Pancreas (tissue), 10 donors: ENCODE data around the gene SERPINI1. TPM values are rescaled to one million over a fixed set of nuclear protein-coding genes. Genes with fewer than 3 reads are reported as not detected.
A peak's percentile ranks its signal among the peaks of the same experiment; 100 is the strongest.

Experiments used
- ATAC-seq, 4 donors: fragments of 200-7000 bp; cut with Tn5 transposase; one replicate each; pipeline versions ENCODE4 v1.8.0 to v1.9.1; 2020; ENCODE audit warnings: mild to moderate bottlenecking in 4 of 4, moderate library complexity in 4 of 4
- DNase-seq, 6 donors: peaks; one replicate each; pipeline ENCODE4 v3.0.0-alpha.2; 2020
- FAIRE-seq: peaks from 2 replicates; lab custom pipeline; 2012; peaks lifted over from hg19 to GRCh38; lab: Jason Lieb, UNC
- H3K27ac ChIP-seq, 4 donors: fragments of 200-600 bp; sonication (generic); 1 replicate in 3 of 4; 2 replicates in 1 of 4; pipeline versions ENCODE4 v1.5.0 to v1.8.0; 2020
- H3K27me3 ChIP-seq, 4 donors: fragments of 200-600 bp; one replicate each; pipeline ENCODE4 v1.8.0; 2021
- H3K36me3 ChIP-seq, 3 donors: fragments of 200-600 bp; sonication (generic) in 1 of 3; one replicate each; pipeline versions ENCODE4 v1.5.0 to v1.8.0; 2020 to 2021
- H3K4me1 ChIP-seq, 3 donors: fragments of 200-600 bp; one replicate each; pipeline ENCODE4 v1.8.0; 2021
- H3K4me3 ChIP-seq, 4 donors: fragments of 200-600 bp; sonication (generic) in 2 of 4; one replicate each; pipeline versions ENCODE4 v1.5.0 to v1.8.0; 2020 to 2021
- H3K9me3 ChIP-seq, 4 donors: fragments of 200-600 bp; one replicate each; pipeline ENCODE4 v1.8.0; 2021
- CTCF ChIP-seq, 4 donors: fragments of 200-600 bp; sonication (generic) in 3 of 4; IDR thresholded peaks; one replicate each; pipeline versions ENCODE4 v1.5.0 to v1.8.0; 2021; ENCODE audit warnings: antibody characterized with exemption in 4 of 4
- WGBS, 2 donors: extraction: QIAGEN DNeasy Blood & Tissue Kit; methylation state at CpG; one replicate each; pipeline ENCODE4 v1.1.7; 2013; 5-methylcytosine and 5-hydroxymethylcytosine counted together
- intact Hi-C, 3 donors: fragments of 100-400 bp; cut with DNase I; formaldehyde crosslinking; loops; one replicate each; pipeline versions ENCODE4 v1.11.1 to v1.14.2; 2022
- polyA plus RNA-seq, 2 donors: library from polyadenylated mRNA; stranded (reverse); fragments of 200-250 nt; gene quantifications; one replicate each; pipeline ENCODE4 v1.2.3, GENCODE V29; 2013
- total RNA-seq, 6 donors: library from RNA; stranded (reverse); fragmentation: NEBNext Ultra II Directional in 4 of 6; extraction: Animal tissue kit (Norgen Biotek cat#: 25700) in 4 of 6; gene quantifications; one replicate each; pipeline versions ENCODE4 v1.2.1 to v1.2.4, GENCODE V29; 2021 to 2023
- donor health status: healthy with polysubstance abuse.
- donor health status: DM: no; HTN: no; CAD: no; lungs with moderate emphysema.
- donor health status: DM: no; HTN: no; CAD: no.
- donor health status: control.
- donor health status: control.
- donor health status: Bipolar disorder and iron deficiency.
- donor health status: DM: yes; HTN: yes; CAD: no.
- donor health status: DM: no; HTN: no; CAD: no.
- donor health status: DM: no; HTN: no; CAD: no.
- donor health status: DM: yes; HTN: yes; CAD: no.

The SERPINI1 gene
- total and polyA plus RNA-seq, 8 donors: 12.1 to 23.7 (median 20.8) TPM

DNA sequence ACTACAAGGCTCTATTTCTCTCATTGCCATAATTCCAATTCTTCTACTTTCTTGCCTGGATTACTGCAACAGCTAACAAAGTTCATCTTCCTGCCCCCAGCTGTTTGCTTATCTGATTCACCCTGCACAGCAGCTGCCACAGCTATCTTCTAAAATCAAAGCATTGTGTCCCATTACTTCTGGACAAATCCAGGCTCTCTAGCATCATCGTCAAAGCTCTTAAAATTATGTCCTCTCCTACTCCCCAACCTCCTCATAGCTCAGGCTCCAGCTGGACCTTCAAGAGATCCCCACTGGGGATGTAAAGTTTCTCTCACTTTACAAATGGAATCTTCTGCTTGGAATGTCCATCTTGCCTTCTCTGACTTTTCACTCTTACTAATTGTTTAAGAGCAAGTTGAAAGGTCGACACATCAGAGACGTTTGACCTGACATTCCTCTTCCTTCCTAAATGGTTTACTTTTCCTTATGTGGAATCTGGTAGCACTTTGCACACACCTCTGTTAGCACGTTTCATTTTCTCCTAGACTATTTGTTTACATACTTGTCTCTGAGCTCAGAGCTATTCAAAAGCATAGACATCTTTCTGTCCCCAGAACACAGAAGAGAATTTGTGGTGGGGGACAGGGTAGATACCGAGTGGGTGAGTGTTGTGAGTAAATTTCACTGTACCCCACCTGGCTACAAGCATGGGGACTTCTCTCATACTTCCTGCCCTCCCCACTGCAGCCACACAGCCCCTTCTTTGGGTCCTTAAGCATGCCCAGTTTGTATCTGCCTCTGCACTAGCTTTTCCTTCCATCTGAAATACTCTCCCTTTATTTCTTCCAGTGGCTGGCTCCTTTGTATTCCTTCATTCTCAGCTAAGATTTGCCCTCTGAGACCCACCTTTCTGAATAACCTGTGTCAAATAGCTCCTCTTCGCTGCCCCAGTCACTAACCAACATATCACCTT lies 77.9 kb downstream of the SERPINI1 start:
- no peak overlapping the region for H3K27ac ChIP-seq
- no peak for FAIRE-seq

DNA sequence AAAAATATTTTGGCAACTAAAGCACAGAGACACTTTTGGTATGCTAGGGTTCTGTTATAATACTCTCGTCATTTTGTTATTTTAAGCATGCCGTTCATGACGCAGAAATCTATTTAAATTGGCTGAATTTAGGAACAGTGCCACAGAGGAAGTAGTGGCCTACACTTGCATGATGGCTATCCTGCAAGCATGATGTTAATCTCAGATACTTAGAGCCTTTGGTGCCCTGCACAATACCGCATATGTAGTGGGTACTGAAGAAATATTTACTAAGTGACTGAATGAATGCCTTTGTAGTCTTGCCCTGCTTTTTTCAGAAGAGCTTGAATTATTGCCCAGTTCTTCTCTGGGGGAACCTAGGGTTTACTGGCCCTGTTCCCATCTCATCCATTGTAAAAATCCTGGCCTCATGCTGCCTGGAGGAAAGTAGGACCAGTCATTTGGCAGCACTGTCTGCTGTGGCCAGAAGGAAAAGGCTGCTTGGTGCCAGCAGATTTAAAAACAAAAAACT lies 79.0 kb downstream of the SERPINI1 start:
- intact Hi-C loops: no loop called here
- H3K4me3 ChIP-seq: no peak overlapping the region
- ATAC-seq: peak; percentile 55 to 86 (median 70)
- TF ChIP-seq CTCF (IDR thresholded peaks at IDR 0.05): no peak
- no peaks in the 10 kb centered on the region for H3K9me3 ChIP-seq
- FAIRE-seq: no peak
- H3K4me1 ChIP-seq: no peaks in the 10 kb centered on the region
- no peaks in the 10 kb centered on the region for H3K27me3 ChIP-seq
- DNase-seq: peak in 2 of 6 donors; percentile 22 to 23
- H3K36me3 ChIP-seq: no peaks in the 10 kb centered on the region
- WGBS, 2 donors: 53 to 54% methylated on average over 4 of the region's 4 CpGs
- H3K27ac ChIP-seq: no peak overlapping the region

More for the DNA sequence above, 77.9 kb downstream of the SERPINI1 start:
- Histone ChIP-seq H3K36me3 (no peaks in the 10 kb centered on the region), H3K27me3 (no peaks in the 10 kb centered on the region), H3K9me3 (no peaks in the 10 kb centered on the region), H3K4me1 (no peaks in the 10 kb centered on the region), H3K4me3 (no peak overlapping the region)
- DNase-seq (no peak), ATAC-seq (no peak)
- WGBS, 2 donors: 59% methylated on average over 6 of the region's 6 CpGs
- intact Hi-C loops: no loop called here
- no peak for TF ChIP-seq CTCF (IDR thresholded peaks at IDR 0.05)

DNA sequence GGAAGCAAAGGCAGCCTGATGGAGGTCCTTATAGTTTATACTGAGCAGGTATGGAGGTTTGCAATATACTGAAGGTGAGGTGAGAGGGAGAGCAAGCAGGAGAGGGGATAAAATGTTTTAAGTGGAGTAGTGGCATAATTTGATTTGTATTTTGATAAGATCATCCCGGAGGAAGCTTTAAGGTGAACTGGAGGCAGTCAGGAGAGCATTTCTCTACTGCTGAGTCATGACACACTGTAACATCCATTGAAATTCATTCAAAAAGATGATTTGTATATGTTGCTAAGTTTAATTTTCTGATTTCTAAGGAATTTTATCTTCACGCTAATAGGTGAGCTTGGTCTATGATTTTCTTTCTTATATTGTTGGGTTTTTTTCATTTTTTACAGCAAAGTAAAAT lies 81.4 kb downstream of the SERPINI1 start:
- H3K27me3 ChIP-seq: no peaks in the 10 kb centered on the region
- H3K27ac ChIP-seq: no peak overlapping the region
- ATAC-seq: no peak
- whole genome bisulfite sequencing, 2 donors: 67 to 95% methylated on average over 2 of the region's 2 CpGs
- no peak overlapping the region for H3K4me3 ChIP-seq
- FAIRE-seq: no peak
- no peaks in the 10 kb centered on the region for H3K36me3 ChIP-seq
- DNase-seq: no peak
- no peak for TF ChIP-seq CTCF (IDR thresholded peaks at IDR 0.05)
- no peaks in the 10 kb centered on the region for H3K4me1 ChIP-seq
- intact Hi-C loops: no loop called here
- no peaks in the 10 kb centered on the region for H3K9me3 ChIP-seq

GRCh38 chr3:167820102-167820865 lies 84.8 kb downstream of the SERPINI1 start:
- DNase-seq (peak in 1 of 6 donors; percentile 55), ATAC-seq (no peak), FAIRE-seq (no peak)
- Histone ChIP-seq H3K36me3 (no peaks in the 10 kb centered on the region), H3K9me3 (no peaks in the 10 kb centered on the region), H3K4me1 (no peaks in the 10 kb centered on the region), H3K27ac (no peak overlapping the region), H3K4me3 (no peak overlapping the region), H3K27me3 (no peaks in the 10 kb centered on the region)
- 94 to 97% methylated on average over 12 of the region's 12 CpGs for WGBS, 2 donors
- intact Hi-C loops: no loop called here
- TF ChIP-seq CTCF (IDR thresholded peaks at IDR 0.05): no peak
